ENCODE data around the gene AOPEP. TPM values are rescaled to one million over a fixed set of nuclear protein-coding genes. Genes with fewer than 3 reads are reported as not detected.

AOPEP gene
- total RNA-seq, 1 donor from 2014 or later = 305 TPM

GRCh38 chr9:94918038-94918753 is 191.7 kb downstream of the AOPEP start:
- TF ChIP-seq CTCF (IDR thresholded peaks at IDR 0.05) (no peak), POLR2AphosphoS5 (IDR thresholded peaks at IDR 0.05; ENCODE audit: insufficient read depth in 1 of 2, low read depth in 1 of 2) (no peak), POLR2A (IDR thresholded peaks at IDR 0.05) (no peak)
- Histone ChIP-seq H3K27ac (peak overlapping the region; percentile 89), H3K27me3 (no peaks in the 10 kb centered on the region), H3K36me3 (no peaks in the 10 kb centered on the region), H3K4me3 (no peak overlapping the region), H3K9me3 (no peaks in the 10 kb centered on the region), H3K4me1 (peaks cover 86% of the 10 kb centered on the region)
- intact Hi-C loops (cut with DNase I) = no loop called here
- peak in 1 of 2 donors; percentile 84 for DNase-seq (ENCODE audit: extremely low spot score in 2 of 2)

DNA sequence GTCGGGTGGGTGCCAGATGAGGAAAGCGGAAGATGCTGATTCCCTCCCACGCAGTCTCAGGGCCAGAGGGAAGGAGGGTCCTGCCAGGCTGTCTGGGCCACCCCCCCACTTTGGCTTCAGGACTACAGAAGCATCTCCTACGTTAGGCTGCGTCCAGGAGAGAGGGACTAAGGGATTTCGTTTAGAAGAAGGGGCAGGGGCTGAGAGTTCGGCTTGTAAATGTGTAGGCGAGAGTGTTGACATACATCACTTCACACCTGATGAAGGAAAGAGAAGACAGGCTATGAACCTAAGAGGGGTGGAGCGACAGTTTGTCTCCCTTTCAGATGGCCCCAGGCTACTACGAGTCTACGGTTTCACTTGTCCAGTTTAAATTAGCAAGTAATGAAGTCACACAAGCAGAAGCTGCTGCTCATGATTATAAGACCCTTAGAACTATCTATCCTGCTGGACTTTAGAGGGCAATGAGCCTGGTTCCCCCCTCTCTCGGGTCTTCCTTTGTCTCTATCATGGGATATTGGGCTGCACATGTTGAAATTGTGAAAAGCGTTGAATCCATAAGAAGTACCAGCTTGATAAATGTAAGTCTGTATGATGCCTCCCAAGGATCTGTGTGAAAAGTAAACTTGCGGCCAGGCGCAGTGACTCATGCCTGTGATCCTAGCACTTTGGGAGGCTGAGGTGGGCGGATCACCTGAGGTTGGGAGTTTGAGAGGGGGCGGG is 193.0 kb downstream of the AOPEP start:
- H3K27me3 ChIP-seq = no peaks in the 10 kb centered on the region
- no peak for DNase-seq (ENCODE audit: extremely low spot score in 2 of 2)
- H3K36me3 ChIP-seq = no peaks in the 10 kb centered on the region
- peaks cover 85% of the 10 kb centered on the region for H3K4me1 ChIP-seq
- TF ChIP-seq POLR2AphosphoS5 (IDR thresholded peaks at IDR 0.05; ENCODE audit: insufficient read depth in 1 of 2, low read depth in 1 of 2) = no peak
- TF ChIP-seq CTCF (IDR thresholded peaks at IDR 0.05) = no peak
- TF ChIP-seq POLR2A (IDR thresholded peaks at IDR 0.05) = no peak
- H3K9me3 ChIP-seq = no peaks in the 10 kb centered on the region
- peak overlapping the region; percentile 89 for H3K27ac ChIP-seq
- intact Hi-C loops (cut with DNase I) = no loop called here
- H3K4me3 ChIP-seq = no peak overlapping the region

GRCh38 chr9:94920420-94921091 is 194.1 kb downstream of the AOPEP start:
- no peak for TF ChIP-seq POLR2A (IDR thresholded peaks at IDR 0.05)
- peak in 1 of 2 donors; percentile 67 for TF ChIP-seq POLR2AphosphoS5 (IDR thresholded peaks at IDR 0.05; ENCODE audit: insufficient read depth in 1 of 2, low read depth in 1 of 2)

GRCh38 chr9:94921092-94921471 is 194.6 kb downstream of the AOPEP start:
- Histone ChIP-seq H3K36me3 (no peaks in the 10 kb centered on the region), H3K27ac (peak overlapping the region; percentile 89), H3K27me3 (no peaks in the 10 kb centered on the region), H3K9me3 (no peaks in the 10 kb centered on the region), H3K4me1 (peaks cover 77% of the 10 kb centered on the region), H3K4me3 (no peak overlapping the region)
- intact Hi-C loops (cut with DNase I) = no loop called here
- no peak for TF ChIP-seq CTCF (IDR thresholded peaks at IDR 0.05)
- no peak for TF ChIP-seq POLR2A (IDR thresholded peaks at IDR 0.05)
- TF ChIP-seq POLR2AphosphoS5 (IDR thresholded peaks at IDR 0.05; ENCODE audit: insufficient read depth in 1 of 2, low read depth in 1 of 2) = no peak
- DNase-seq (ENCODE audit: extremely low spot score in 2 of 2) = no peak

More at GRCh38 chr9:94920420-94921091, 194.1 kb downstream of the AOPEP start:
- Histone ChIP-seq H3K9me3 (no peaks in the 10 kb centered on the region), H3K27me3 (no peaks in the 10 kb centered on the region), H3K36me3 (no peaks in the 10 kb centered on the region), H3K27ac (peak overlapping the region; percentile 89), H3K4me1 (peaks cover 77% of the 10 kb centered on the region), H3K4me3 (peak overlapping the region in 1 of 2 donors; percentile 1)
- intact Hi-C loops (cut with DNase I) = no loop called here
- peak in 1 of 2 donors; percentile 89 for DNase-seq (ENCODE audit: extremely low spot score in 2 of 2)

DNA sequence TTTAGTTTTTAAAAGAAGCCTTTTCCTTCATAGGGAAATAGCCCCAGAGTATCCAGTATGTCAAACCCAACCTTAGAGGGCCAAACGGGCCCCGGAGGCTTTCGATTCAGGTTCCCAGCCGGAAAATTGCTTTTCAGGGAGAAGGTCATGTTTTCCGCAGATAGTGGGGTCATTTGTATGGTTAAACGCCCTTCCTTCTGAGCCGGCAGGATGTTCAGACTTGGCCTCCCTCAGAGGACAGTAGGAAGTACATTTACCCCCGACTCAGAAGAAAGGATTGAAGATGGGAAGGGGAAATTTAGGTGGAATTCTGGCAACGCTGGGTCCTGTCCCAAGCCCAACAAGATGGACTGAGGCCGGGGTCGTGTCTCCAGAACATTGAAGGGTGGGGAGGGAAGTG is 195.2 kb downstream of the AOPEP start:
- Histone ChIP-seq H3K36me3 (no peaks in the 10 kb centered on the region), H3K4me3 (no peak overlapping the region), H3K9me3 (no peaks in the 10 kb centered on the region), H3K27me3 (no peaks in the 10 kb centered on the region), H3K4me1 (peaks cover 79% of the 10 kb centered on the region), H3K27ac (peak overlapping the region; percentile 89)
- intact Hi-C loops (cut with DNase I) = no loop called here
- no peak for TF ChIP-seq POLR2A (IDR thresholded peaks at IDR 0.05)
- TF ChIP-seq CTCF (IDR thresholded peaks at IDR 0.05) = no peak
- TF ChIP-seq POLR2AphosphoS5 (IDR thresholded peaks at IDR 0.05; ENCODE audit: insufficient read depth in 1 of 2, low read depth in 1 of 2) = no peak
- DNase-seq (ENCODE audit: extremely low spot score in 2 of 2) = no peak
